Fibroblast of villous mesenchyme (primary cell): ENCODE data around the gene IGF2R. TPM values are rescaled to one million over a fixed set of nuclear protein-coding genes. Genes with fewer than 3 reads are reported as not detected.

Source experiments
- DNase-seq: peaks from one replicate; pipeline ENCODE4 v3.0.0-alpha.2; 2010; ENCODE audit warnings: low read depth
- H3K4me3 ChIP-seq: 2 replicates; pipeline ENCODE4 v1.5.1; 2011; ENCODE audit warnings: low read depth, mild to moderate bottlenecking, low read length
- total RNA-seq: library from RNA; depleted of rRNA; stranded (reverse); fragments of >200 nt; gene quantifications from 2 replicates; pipeline ENCODE4 v1.2.3, GENCODE V29; 2012
- TF ChIP-seq, protein P1 (sequence below): IDR thresholded peaks from 2 replicates; pipeline ENCODE4 v1.5.1; 2012; ENCODE audit warnings: low read depth, mild to moderate bottlenecking, low read length; ENCODE audit not compliant: insufficient read depth

Gene IGF2R
- total RNA-seq, 1 donor = 132 TPM

DNA sequence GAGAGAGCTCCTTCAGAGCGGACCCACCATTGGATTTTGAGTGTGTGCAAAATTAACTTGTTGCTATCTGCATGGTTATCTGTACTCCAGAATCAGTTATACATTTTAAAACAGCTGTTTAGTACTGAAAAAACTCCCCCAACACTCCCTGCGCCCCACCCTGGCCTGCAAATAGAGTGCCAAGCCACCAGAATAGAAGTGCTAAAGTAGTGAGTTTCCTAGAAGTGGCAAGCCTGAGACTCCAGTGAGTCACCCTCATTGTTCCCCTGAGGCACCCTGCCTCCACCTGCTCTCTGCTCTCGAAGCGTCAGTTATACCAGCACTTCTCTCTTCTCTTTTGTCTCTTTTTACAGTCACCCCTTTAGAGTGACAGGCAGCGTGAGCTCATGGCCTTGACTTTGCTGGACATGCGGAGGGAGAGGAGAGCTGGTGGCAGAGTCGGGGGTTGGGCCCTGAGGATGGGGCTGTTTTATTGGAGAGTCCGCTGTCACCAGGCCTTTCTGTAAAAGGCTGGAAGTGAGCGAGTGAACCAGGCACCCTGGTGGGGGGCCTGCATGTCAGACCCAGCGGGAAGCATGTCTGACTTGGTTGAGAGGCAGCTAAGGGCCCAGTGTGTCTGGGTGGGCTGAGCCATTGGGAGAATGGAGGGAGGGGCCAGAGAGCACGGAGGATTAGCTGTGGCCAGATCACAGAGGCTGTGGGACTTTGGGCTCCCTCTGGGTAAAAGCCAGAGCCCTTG lies 10.4 kb downstream of the IGF2R start:
- DNase-seq = no peak
- no peak overlapping the region for H3K4me3 ChIP-seq
- TF ChIP-seq, protein P1, sequence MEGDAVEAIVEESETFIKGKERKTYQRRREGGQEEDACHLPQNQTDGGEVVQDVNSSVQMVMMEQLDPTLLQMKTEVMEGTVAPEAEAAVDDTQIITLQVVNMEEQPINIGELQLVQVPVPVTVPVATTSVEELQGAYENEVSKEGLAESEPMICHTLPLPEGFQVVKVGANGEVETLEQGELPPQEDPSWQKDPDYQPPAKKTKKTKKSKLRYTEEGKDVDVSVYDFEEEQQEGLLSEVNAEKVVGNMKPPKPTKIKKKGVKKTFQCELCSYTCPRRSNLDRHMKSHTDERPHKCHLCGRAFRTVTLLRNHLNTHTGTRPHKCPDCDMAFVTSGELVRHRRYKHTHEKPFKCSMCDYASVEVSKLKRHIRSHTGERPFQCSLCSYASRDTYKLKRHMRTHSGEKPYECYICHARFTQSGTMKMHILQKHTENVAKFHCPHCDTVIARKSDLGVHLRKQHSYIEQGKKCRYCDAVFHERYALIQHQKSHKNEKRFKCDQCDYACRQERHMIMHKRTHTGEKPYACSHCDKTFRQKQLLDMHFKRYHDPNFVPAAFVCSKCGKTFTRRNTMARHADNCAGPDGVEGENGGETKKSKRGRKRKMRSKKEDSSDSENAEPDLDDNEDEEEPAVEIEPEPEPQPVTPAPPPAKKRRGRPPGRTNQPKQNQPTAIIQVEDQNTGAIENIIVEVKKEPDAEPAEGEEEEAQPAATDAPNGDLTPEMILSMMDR = no peak

DNA sequence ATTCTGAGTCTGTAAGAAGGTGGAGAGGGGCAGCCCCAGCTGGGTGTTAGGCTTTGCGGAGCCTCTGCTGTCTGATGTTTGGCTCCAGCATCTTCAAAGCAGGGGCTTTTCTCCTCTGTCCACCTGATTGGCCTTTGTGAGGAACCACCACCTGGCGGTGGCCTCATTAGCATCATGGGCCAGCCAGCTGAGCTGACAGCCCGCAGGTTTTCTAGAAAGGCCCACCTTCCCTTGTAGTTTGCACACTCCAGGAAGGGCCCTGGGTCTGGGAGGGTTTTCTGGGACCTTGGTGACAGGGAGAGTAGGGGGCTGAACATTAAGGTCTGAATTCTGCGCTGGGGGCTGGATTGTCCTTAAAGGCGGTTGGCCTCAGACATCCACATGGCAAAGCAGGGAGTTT lies 11.6 kb downstream of the IGF2R start:
- TF ChIP-seq, protein P1 = no peak
- no peak overlapping the region for H3K4me3 ChIP-seq
- no peak for DNase-seq

DNA sequence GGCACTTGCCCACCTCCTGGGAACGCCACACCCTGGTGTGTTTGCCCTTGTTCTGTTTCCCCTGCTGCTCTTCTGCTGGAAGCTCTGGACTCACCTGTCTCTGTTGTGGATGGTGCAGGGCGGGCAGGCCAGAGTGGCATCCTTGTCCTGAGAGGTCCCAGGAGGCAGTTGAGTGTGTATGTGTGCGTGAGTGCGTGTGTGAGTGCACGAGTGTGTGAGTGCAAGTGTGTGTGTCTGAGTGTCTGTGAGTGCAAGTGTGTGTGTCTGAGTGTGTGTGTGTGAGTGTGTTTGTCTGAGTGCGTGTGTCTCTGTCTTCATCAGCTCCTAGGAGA lies 12.2 kb downstream of the IGF2R start:
- TF ChIP-seq, protein P1 = no peak
- no peak for DNase-seq
- H3K4me3 ChIP-seq = no peak overlapping the region

GRCh38 chr6:159981403-159982245 lies 12.7 kb downstream of the IGF2R start:
- DNase-seq = peak; percentile 88
- H3K4me3 ChIP-seq = no peak overlapping the region
- TF ChIP-seq, protein P1 = no peak

- H3K4me3 ChIP-seq = no peak overlapping the region
- peak; percentile 69 for DNase-seq
- TF ChIP-seq, protein P1 = no peak
These were observed 14.0 kb downstream of the IGF2R start for GRCh38 chr6:159982731-159983506.

DNA sequence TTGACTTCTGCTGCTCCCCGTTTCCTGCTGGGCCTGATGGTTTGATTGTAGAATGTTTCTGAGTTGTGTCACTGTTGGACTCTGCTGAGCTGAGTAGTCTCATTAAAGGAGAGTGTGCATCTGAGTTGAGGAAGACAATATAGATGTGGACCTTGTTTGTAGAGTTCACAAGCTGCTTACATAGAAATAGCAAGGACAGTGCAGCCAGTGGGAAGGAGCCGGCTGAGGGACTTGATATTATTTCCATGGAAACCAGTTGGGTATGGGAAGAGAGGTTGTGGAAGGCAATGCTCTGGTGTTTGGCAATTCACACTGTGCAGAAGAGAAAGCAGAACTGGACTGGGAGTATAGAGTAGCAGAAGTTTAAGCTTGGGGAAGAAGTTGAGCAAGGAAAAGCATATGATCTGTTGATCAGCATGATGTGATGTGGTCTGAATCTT lies 14.8 kb downstream of the IGF2R start:
- peak; percentile 64 for DNase-seq

More for the DNA sequence above, 14.8 kb downstream of the IGF2R start:
- TF ChIP-seq, protein P1 = no peak
- H3K4me3 ChIP-seq = no peak overlapping the region
